Glomerular visceral epithelial cell (primary cell): ENCODE measurements around the gene RTKN.
"Not testable (repeated sequence)": the region's sequence is repeated elsewhere in the genome, so short reads cannot be mapped to it uniquely, and the experiment has no call there.

Experiments
- DNase-seq: peaks from one replicate; pipeline ENCODE4 v3.0.0-alpha.2; 2016; ENCODE audit errors: extremely low spot score

The RTKN gene, protein sequence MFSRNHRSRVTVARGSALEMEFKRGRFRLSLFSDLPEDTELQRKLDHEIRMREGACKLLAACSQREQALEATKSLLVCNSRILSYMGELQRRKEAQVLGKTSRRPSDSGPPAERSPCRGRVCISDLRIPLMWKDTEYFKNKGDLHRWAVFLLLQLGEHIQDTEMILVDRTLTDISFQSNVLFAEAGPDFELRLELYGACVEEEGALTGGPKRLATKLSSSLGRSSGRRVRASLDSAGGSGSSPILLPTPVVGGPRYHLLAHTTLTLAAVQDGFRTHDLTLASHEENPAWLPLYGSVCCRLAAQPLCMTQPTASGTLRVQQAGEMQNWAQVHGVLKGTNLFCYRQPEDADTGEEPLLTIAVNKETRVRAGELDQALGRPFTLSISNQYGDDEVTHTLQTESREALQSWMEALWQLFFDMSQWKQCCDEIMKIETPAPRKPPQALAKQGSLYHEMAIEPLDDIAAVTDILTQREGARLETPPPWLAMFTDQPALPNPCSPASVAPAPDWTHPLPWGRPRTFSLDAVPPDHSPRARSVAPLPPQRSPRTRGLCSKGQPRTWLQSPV

DNA sequence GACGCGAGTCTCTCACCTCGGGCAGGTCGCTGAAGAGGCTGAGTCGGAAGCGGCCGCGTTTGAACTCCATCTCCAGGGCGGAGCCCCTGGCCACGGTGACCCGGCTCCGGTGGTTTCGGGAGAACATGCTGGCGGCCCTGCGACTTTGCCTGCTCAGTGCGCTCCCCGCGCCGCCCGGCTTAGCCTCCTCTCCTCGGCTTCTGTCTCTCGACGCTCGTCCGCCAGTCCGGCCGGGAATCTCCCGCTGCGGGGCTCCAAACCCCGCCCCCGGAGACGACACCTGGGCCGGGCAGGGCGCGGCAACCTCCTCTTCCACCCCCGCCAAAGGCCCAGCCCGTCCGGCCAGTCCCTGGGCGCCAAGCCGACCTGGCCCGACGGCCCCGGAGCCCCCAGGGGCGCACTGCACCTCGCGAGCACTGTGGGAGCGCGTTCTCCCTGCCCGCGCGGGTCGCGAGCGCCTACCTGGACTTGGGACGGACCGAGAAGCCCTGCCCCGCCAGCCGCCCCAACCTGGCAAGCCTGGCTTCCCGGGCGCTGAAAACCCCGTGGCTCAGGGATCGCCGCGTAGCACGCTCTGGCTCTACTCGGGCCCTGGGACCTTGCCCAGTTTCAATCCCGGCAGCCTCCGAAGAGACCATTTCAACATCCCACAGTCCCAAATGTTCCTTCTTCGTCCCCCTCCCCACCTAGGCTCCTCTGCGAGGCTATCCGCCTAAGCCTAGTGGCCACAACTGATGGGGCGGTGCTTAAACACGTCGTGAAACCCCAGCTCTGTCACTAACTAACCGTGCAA, at the start of gene RTKN:
Gene RTKN, minus strand, starts transcription at position 248 of the 793 bp plus-strand sequence. Its CDS starts 121 bp downstream, at position 127.
- peak; percentile 73 for DNase-seq

- no peak for DNase-seq
Observed at GRCh38 chr2:74489906-74490305, 48.2 kb upstream of the RTKN start.

DNA sequence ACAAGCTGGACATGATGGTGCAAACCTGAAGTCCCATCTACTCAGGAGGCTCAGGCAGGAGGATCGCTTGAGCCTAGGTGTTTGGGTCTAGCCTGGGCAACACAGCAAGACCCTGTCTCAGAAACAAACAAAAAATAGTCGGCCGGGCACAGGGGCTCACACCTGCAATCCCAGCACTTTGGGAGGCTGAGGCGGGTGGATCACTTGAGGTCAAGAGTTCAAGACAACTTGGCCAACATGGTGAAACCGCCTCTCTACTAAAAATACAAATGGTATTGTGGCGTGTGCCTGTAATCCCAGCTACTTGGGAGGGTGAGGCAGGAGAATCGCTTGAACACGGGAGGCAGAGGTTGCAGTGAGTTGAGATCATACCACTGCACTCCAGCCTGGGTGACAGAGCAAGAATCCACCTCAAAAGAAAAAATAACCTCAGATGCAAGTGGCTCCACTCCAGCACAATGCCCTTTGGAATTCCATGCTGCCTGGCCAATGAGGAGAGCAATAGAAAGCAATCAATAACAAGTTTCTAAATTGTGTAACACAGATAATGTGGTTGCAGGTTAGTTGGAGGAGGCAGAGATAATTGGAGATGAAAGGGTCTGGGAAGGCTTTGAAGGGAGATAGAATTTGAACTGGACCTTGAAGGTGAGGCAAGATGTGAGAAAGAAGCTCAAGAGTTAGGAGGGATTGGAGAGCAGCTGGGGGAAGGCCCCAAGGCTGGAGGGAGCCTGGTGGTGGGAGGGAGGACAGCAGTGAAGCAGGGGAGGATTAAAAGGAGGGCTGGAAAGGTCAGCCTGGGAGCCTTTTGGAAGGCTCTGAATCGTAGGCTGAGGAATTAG, 47.1 kb upstream of the RTKN start:
- no peak for DNase-seq

DNA sequence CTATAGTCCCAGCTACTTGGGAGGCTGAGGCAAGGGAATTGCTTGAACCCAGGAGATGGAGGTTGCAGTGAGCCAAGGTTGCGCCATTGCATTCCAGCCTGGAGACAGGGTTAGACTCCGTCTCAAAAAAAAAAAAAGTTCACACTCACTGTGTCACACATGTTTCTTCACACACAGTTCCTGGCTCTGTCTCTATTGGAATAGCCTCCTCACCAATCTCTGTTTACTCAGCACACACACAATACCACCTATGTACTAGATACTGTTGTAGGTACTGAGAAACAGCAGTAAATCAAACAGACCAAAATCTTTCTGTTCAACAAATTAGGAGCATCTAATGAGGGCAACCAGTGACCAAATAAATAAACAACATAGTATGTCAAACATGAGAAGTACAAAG, 44.4 kb upstream of the RTKN start:
- DNase-seq: no peak

DNA sequence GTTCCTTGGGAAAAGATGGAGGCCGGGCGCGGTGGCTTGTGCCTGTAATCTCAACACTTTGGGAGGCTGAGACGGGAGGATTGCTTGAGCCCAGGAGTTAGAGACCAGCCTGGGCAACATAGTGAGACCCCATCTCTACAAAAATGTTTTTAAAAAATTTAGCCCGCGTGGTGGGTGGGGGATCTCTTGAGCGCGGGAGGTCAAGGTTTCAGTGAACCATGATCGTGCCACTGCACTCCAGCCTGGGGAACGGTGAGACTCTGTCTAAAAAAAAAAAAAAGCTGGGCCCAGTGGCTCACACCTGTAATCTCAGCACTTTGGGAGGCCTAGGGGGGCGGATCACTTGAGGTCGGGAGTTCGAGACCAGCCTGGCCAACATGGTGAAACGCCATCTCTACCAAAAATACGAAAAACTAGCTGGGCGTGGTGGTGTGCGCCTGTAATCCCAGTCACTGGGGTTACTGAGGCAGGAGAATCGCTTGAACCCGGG, 42.0 kb upstream of the RTKN start:
- not testable (repeated sequence) for DNase-seq

DNA sequence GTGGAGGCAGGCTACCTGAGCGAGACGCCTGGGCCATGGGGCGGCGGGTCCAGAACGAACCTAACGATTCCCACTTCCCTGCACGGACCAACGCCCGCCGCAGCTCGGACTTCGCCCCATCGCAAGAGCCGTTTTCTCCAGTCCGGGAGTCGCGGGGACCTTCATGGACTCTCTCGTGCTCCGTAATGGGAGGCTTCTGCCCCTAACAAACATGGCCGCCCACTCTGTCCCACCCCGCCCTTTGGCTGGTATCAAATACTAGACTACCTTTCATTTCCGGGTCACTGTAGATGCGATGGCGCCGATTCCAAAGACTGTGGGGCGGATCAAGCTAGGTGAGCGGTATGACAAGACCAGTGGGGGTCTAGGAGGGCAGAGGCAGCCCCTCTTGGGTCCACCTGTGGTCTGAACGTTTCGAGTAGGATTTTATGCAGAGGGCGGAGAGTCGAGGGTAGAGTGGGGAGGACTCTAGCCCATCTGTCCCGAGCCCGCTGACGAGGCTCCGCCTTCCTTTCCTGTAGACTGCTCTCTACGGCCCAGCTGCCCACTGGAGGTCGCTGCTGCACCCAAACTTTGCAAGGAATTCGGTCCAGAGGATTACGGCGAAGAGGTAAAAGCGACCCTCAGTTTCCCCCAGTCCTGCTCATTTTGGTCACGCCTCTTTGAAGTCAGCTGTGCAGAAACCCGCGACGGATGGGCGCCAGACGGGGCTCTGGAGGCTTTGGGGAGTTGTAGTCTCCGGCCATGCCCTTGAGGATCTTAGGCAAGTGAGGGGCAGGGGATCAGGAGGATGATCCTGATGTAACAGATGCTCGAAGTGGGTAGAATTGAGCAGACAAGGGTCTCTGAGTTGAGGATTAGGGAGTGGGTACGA, 41.3 kb upstream of the RTKN start, which contains the start of the genes CCDC142 and TTC31:
Gene CCDC142, minus strand, starts transcription at position 198 of the 874 bp plus-strand sequence. Its CDS starts 161 bp downstream, at position 37.
Gene TTC31, plus strand, starts transcription at position 281 of the 874 bp plus-strand sequence. Its CDS starts 15 bp downstream, at position 296.
- peak; percentile 89 for DNase-seq

DNA sequence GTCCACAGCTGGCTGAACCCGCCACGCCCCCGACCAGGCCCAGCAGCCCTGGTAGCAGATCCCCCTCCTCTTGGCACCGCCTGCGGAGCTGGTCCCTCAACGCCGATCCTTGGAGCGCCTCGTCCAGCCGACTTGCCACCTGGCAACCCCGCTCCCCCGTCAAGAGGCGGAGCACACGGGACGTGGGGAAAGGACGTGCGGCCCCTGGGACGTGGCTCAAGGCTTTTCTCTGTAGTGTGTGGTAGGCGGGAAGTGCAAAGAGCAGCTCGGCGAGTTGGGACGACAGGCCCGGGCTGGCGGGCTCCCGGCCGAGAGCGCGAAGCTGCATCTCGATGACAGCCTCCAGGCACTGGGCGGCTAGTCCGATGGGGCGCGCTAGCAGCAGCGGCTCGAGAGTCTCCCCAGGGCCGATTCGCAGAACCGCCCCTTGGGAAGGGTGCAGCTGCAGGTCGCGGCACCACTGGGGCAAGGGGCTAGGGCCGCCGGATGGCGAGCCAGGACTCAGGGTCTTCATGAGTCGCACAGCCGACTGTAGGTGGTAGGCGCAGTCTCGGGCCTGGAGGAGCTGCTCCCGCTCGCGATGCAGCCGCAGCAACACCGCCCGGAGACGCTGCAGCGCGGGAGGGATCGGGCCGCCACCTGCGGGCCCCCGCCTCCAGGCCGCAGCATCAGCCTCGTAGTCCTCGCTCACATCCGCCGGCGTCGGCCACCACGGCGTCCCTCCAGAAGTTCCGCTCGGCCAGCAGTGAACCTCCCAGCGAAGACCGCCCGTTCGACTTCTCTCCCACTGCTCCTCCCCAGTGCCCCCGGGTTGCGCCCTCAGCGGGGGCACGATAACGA, 40.4 kb upstream of the RTKN start:
- no peak for DNase-seq

GRCh38 chr2:74481431-74481830, 39.7 kb upstream of the RTKN start:
- DNase-seq: no peak

- DNase-seq: no peak
Observed at GRCh38 chr2:74474899-74475298, 33.2 kb upstream of the RTKN start.

GRCh38 chr2:74474481-74474880, 32.7 kb upstream of the RTKN start:
- no peak for DNase-seq

GRCh38 chr2:74472945-74473258, 31.2 kb upstream of the RTKN start:
- DNase-seq: no peak

- DNase-seq: peak; percentile 92
Observed at GRCh38 chr2:74472086-74472944, 30.6 kb upstream of the RTKN start, which contains the start of gene MRPL53. Gene MRPL53, minus strand, starts transcription at chr2:74472680. Its CDS starts 20 bp downstream, at chr2:74472660.

- DNase-seq: no peak
Observed at GRCh38 chr2:74471332-74472065, 29.8 kb upstream of the RTKN start.

- DNase-seq: not testable (repeated sequence)
Observed at GRCh38 chr2:74470742-74471141, 29.0 kb upstream of the RTKN start.

- DNase-seq: no peak
Observed at GRCh38 chr2:74464406-74464805, 22.7 kb upstream of the RTKN start.

GRCh38 chr2:74462786-74463105, 21.0 kb upstream of the RTKN start:
- no peak for DNase-seq

GRCh38 chr2:74462054-74462785, 20.5 kb upstream of the RTKN start:
- DNase-seq: no peak
